Colonic mucosa (tissue), 4 donors: Measurements from ENCODE around the gene ROBO1. TPM values are rescaled to one million over a fixed set of nuclear protein-coding genes. Genes with fewer than 3 reads are reported as not detected.
"Not testable (repeated sequence)": the region's sequence is repeated elsewhere in the genome, so short reads cannot be mapped to it uniquely, and the experiment has no call there.

Experiments used
- DNase-seq: peaks from one replicate; pipeline ENCODE4 v3.0.0-alpha.2; 2020
- H3K27ac ChIP-seq: fragments of 200-600 bp; one replicate; pipeline ENCODE4 v1.8.0; 2021
- H3K27me3 ChIP-seq: fragments of 200-600 bp; one replicate; pipeline ENCODE4 v1.8.0; 2021
- H3K36me3 ChIP-seq: fragments of 200-600 bp; one replicate; pipeline ENCODE4 v1.8.0; 2021
- H3K4me1 ChIP-seq: fragments of 200-600 bp; one replicate; pipeline ENCODE4 v1.8.0; 2021; ENCODE audit warnings: mild to moderate bottlenecking
- H3K4me3 ChIP-seq: fragments of 200-600 bp; one replicate; pipeline ENCODE4 v1.8.0; 2021
- H3K9ac ChIP-seq, 2 donors: one replicate each; pipeline ENCODE4 v1.7.0; 2013; ENCODE audit warnings: control low read depth in 2 of 2, low read depth in 2 of 2, low read length in 2 of 2
- H3K9me3 ChIP-seq: fragments of 200-600 bp; one replicate; pipeline ENCODE4 v1.8.0; 2021
- intact Hi-C: fragments of 100-400 bp; cut with DNase I; formaldehyde crosslinking; loops from one replicate; pipeline ENCODE4 v1.14.1; 2022
- total RNA-seq, 2 donors: library from RNA; stranded (reverse); fragmentation: NEBNext Ultra II Directional in 1 of 2; extraction: Animal tissue kit (Norgen Biotek cat#: 25700) in 1 of 2; gene quantifications; one replicate each; pipeline ENCODE4 v1.2.1, GENCODE V29; 2021
- TF ChIP-seq, protein P1 (sequence below): fragments of 200-600 bp; IDR thresholded peaks from one replicate; pipeline ENCODE4 v1.8.0; 2022; ENCODE audit warnings: antibody characterized with exemption, mild to moderate bottlenecking
- donor health status: healthy.
- donor health status: DM: no; HTN: no; CAD: no.
- donor health status: DM: no; HTN: no; CAD: no.

Gene ROBO1
- total RNA-seq, 2 donors from 2014 or later, result 8.1 to 9.4 TPM

DNA sequence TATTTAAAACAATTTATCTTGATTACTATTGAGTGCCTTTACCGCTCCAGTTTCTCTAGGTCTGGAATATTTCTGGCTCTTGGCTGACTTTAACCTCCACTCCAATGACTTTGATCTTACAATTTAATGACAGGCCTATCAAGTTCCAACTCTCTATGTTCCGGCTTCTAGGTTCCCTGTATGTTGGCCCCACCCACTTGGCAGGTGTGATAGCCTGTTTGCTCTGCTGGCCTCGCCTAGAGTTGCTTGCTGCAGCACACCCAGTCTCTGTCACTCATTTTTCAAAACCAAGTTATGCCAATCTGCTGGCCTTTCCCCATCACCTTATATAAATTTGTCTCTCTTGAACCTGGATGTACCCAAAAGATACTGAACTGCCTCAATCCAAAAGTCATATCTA, 428.0 kb downstream of the ROBO1 start:
- TF ChIP-seq, protein P1, sequence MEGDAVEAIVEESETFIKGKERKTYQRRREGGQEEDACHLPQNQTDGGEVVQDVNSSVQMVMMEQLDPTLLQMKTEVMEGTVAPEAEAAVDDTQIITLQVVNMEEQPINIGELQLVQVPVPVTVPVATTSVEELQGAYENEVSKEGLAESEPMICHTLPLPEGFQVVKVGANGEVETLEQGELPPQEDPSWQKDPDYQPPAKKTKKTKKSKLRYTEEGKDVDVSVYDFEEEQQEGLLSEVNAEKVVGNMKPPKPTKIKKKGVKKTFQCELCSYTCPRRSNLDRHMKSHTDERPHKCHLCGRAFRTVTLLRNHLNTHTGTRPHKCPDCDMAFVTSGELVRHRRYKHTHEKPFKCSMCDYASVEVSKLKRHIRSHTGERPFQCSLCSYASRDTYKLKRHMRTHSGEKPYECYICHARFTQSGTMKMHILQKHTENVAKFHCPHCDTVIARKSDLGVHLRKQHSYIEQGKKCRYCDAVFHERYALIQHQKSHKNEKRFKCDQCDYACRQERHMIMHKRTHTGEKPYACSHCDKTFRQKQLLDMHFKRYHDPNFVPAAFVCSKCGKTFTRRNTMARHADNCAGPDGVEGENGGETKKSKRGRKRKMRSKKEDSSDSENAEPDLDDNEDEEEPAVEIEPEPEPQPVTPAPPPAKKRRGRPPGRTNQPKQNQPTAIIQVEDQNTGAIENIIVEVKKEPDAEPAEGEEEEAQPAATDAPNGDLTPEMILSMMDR, result no peak
- Histone ChIP-seq H3K9ac (no peak overlapping the region), H3K4me1 (no peaks in the 10 kb centered on the region), H3K9me3 (no peaks in the 10 kb centered on the region), H3K36me3 (no peaks in the 10 kb centered on the region), H3K27me3 (no peaks in the 10 kb centered on the region), H3K27ac (no peak overlapping the region), H3K4me3 (no peak overlapping the region)
- intact Hi-C loops, result no loop called here
- DNase-seq, result peak; percentile 84

DNA sequence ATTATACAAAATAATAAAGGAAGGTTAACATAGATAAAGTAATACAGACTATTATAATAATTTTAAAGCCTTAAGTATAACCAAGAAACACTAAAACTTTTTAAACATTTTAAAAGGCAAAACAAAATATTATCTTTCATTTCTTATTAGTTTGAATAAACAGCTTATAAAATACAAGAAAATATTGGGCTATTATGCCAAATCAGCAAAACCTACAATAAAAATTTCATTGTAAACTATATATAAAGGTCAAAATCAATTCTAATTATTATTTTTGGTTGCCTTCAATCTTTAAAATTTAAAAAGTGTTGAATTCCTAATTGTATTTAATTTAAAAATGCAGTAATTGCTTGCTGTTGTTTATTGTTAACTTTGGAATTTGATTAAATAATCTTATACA, 430.0 kb downstream of the ROBO1 start:
- Histone ChIP-seq H3K36me3 (no peaks in the 10 kb centered on the region), H3K9ac (no peak overlapping the region), H3K4me1 (no peaks in the 10 kb centered on the region), H3K9me3 (no peaks in the 10 kb centered on the region), H3K27ac (no peak overlapping the region), H3K27me3 (no peaks in the 10 kb centered on the region), H3K4me3 (no peak overlapping the region)
- TF ChIP-seq, protein P1, result no peak
- intact Hi-C loops, result no loop called here
- DNase-seq, result no peak

DNA sequence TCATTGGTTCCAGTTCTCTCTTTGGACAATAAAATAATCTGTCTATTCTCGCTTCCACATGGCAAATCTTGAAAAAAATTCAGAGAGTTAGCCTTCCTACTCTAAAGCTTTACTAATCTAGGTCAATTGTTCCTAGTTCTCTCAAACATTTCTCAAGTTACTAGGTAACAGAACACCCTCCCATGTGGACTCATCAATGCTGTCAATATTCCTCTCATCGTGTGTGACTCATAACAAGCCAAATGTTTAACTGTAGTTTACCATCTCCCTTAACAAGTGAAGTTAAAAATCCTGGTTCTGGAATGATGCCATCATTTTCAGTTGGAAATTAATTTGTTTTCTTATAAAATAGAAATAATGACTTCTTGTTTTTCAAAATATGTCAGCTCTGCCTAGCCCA, 438.6 kb downstream of the ROBO1 start:
- H3K36me3 ChIP-seq, result no peaks in the 10 kb centered on the region
- H3K27me3 ChIP-seq, result no peaks in the 10 kb centered on the region
- H3K4me3 ChIP-seq, result no peak overlapping the region
- no peaks in the 10 kb centered on the region for H3K9me3 ChIP-seq
- H3K4me1 ChIP-seq, result no peaks in the 10 kb centered on the region
- no peak overlapping the region for H3K9ac ChIP-seq
- TF ChIP-seq, protein P1, result no peak
- intact Hi-C loops, result no loop called here
- H3K27ac ChIP-seq, result no peak overlapping the region
- no peak for DNase-seq

DNA sequence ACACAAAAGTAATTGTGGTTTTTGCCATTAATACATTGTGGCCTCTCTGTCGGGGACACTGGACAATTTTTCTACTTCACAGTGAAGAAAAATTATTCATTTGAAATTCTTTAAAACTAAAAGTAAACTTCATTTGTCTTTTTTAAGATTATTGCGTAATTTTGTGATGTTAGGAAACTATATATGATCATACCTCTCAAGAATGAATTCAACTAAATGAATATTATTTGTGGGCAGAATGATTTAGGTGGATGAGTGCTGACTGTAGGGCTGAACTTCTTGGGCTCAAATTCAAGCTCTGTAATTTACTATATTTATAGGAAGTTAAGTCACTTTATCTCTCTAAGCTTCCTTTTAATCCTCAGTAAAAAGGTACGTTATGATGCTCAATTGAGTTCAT, 441.2 kb downstream of the ROBO1 start:
- TF ChIP-seq, protein P1, result no peak
- Histone ChIP-seq H3K27me3 (no peaks in the 10 kb centered on the region), H3K27ac (no peak overlapping the region), H3K36me3 (no peaks in the 10 kb centered on the region), H3K4me1 (no peaks in the 10 kb centered on the region), H3K9ac (no peak overlapping the region), H3K4me3 (no peak overlapping the region), H3K9me3 (no peaks in the 10 kb centered on the region)
- DNase-seq, result no peak
- intact Hi-C loops, result no loop called here

DNA sequence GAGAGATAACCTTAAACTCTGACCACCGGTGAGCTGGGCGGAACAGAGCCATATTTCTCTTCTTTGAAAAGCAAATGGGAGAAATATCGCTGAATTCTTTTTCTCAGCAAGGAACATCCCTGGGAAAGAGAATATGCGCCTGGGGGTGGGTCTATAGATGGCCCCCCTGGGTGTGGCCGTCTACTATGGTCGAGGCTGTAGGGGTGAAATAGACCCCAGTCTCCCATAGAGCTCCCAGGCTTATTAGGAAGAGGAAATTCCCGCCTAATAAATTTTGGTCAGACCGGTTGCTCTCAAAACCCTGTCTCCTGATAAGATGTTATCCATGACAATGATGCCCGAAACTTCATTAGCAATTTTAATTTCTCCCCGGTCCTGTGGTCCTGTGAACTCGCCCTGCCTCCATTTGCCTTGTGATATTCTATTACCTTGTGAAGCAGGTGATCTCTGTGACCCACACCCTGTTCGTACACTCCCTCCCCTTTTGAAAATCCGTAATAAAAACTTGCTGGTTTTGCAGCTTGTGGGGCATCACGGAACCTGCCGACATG, 441.9 kb downstream of the ROBO1 start:
- H3K36me3 ChIP-seq, intact Hi-C loops, DNase-seq, H3K27me3 ChIP-seq, H3K9ac ChIP-seq, H3K4me3 ChIP-seq, H3K4me1 ChIP-seq, H3K9me3 ChIP-seq, H3K27ac ChIP-seq: not testable (repeated sequence)

DNA sequence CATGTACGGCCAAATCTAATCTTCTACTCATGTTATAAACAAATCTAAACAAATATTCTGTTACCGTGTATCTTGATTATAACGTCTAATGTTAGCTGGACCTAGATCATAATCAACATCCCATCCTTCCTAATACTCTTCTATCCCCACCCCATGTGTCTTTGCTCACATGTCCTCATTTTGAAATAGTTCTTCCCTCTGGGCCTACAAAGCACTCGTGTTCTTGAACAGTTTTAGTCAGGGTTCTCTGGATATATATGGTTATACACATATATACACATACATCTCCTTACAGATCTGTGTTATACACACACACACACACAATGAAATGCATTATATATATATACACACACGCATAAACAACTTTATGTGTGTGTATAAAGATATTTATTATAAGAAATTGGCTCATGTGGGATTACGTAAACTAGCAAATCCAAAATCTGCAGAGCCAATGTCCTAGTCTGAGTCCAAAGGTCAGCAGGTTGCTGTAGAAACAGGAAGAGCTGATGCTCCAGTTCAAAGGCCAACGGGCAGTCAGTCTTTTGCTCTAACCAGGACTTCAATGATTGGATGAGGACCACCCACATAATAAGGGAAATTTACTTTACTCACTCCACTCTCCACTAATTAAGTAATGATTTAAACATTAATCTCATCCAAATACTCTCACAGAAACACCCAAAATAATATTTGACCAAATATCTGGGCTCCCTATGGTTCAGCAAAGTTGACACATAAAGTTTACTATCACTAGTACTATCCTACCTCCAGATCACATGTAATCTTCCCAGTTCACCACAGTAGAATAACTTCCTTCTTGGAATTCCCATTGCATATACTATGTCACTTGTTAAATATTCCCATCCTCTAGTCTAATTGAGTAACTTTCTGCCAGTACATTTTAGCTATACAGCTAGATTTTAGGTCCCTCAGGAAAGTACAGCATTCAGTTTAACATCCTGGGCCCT, 450.0 kb downstream of the ROBO1 start:
- no peak overlapping the region for H3K4me3 ChIP-seq
- DNase-seq, result no peak
- H3K9ac ChIP-seq, result no peak overlapping the region
- TF ChIP-seq, protein P1, result no peak
- no peak overlapping the region for H3K27ac ChIP-seq
- H3K9me3 ChIP-seq, result no peaks in the 10 kb centered on the region
- intact Hi-C loops, result no loop called here
- no peaks in the 10 kb centered on the region for H3K36me3 ChIP-seq
- H3K4me1 ChIP-seq, result no peaks in the 10 kb centered on the region
- no peaks in the 10 kb centered on the region for H3K27me3 ChIP-seq
